ENCODE measurements around the gene FMNL2.

FMNL2 gene

GRCh38 chr2:152449578-152449977 is 114.6 kb downstream of the FMNL2 start:
- no peak for DNase-seq (ENCODE audit: low spot score)

DNA sequence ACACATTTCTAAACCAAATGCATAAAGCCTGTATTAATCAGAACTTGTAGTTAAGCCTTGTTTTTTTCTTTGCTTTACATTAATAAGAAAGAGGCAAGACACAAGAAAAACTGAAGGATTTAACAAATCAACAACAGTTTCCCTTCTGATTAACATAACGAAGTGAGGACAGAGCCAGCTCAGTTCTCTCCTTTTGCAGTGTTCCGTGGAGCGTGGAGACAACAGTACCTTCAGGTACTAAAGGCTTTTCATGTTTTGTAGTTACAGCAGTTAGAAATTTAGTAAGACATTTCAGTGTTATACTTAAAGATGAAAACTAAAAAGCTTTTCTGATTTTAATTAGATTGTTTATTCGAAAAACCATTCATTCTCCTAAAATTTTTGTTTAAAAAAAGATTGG is 115.2 kb downstream of the FMNL2 start:
- no peak for DNase-seq (ENCODE audit: low spot score)

GRCh38 chr2:152452256-152452973 is 117.4 kb downstream of the FMNL2 start:
- DNase-seq (ENCODE audit: low spot score), result no peak

DNA sequence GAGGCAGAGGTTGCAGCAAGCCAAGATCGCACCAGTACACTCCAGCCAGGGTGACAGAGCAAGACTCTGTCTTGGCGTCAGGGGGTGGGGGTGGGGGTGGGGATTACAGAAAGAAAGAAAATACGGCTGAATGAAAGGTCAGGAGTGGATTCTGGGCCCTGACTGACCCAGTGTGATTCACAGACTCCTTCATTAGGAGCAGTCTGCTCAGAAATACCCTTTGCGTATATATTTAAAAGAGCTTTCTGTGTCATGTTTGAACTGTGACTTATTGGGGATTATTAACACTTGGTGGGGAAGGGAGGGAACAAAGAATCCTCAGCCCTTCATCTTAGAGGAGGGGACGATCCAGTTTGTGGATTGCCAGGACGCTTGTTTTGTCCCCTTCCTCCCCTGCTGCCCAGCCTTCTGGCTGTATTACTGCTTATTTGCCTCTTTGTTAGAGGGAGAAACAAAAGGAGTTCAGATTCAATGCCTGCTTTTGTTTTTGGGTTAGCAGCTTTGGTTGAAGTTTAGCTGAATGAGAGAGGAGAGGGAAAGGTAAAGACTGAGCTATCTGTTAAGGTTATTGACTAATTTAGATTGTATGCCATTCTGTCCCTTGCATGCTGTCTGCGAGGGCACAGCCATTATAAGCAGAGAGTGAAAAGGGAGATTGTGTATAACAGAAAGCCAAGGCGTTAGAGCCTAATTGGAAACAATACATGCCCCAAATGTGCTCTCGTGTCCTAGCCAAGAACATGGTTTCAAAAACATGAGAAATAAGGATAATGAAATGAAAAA is 118.3 kb downstream of the FMNL2 start:
- no peak for DNase-seq (ENCODE audit: low spot score)

DNA sequence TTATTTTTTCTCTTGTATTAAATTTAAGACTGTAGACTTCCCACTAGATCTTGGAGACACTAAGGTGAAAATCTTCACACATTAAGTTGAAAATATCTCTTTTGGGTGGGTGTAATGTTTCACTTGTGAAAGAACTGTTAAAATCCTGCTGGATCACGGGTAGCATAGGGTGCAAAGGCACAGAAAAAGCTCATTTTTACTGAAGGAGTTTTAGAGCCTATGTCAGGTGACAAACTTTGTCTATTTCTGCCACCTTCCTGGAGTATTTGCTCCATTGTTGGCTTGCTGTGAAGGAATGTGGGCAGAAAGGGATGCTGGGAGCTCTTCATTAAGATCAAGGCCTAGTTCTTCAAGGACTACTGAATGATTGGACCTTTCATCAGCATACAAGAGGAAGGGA is 119.4 kb downstream of the FMNL2 start:
- DNase-seq (ENCODE audit: low spot score), result no peak

- DNase-seq (ENCODE audit: low spot score), result no peak
These were observed 120.0 kb downstream of the FMNL2 start for GRCh38 chr2:152454960-152455359.

GRCh38 chr2:152455738-152456137 is 120.8 kb downstream of the FMNL2 start:
- DNase-seq (ENCODE audit: low spot score), result no peak

GRCh38 chr2:152456262-152456661 is 121.3 kb downstream of the FMNL2 start:
- no peak for DNase-seq (ENCODE audit: low spot score)

DNA sequence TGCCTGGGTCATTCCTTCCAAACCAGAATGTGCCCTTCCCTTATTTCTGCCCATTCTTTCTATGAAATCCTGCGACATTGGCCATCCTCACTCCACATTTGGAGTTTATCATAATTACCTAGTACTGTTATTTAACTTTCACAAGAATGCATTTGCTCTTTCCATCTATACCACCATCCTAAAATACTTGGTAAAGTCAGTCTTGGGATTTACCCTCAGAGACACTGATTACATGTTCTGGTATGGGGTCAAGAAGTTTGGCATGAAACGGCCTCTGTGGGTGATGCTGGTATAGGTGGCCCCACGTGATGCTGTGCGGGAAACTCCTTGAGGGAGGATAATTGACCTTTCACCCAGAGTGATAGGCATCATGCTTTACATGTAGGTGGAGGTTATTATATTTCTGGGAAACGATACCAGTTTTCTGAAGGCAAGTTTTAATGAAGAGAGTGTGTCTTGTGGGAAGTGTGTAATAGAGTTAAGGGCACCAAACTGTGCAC is 123.5 kb downstream of the FMNL2 start:
- no peak for DNase-seq (ENCODE audit: low spot score)

GRCh38 chr2:152459091-152459490 is 124.1 kb downstream of the FMNL2 start:
- no peak for DNase-seq (ENCODE audit: low spot score)

- no peak for DNase-seq (ENCODE audit: low spot score)
These were observed 125.6 kb downstream of the FMNL2 start for GRCh38 chr2:152460567-152460966.

DNA sequence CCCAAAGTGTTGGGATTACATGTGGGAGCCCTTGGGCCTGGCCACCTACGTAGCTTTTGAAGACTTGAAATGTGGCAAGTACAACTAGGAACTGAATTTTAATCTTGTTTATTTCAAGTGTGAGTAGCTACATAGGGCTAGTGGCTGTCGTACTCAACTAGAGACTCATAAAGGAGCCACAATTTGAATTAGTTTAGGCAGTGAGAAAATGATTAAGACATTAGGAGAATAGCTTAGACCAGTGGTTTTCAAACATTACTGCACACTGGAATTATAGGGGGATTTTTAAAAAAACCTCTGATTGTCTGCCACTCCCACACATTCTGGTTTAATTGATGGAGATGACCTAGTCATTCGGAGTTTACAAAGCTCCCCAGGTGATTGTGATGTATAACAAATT is 127.1 kb downstream of the FMNL2 start:
- DNase-seq (ENCODE audit: low spot score), result no peak

DNA sequence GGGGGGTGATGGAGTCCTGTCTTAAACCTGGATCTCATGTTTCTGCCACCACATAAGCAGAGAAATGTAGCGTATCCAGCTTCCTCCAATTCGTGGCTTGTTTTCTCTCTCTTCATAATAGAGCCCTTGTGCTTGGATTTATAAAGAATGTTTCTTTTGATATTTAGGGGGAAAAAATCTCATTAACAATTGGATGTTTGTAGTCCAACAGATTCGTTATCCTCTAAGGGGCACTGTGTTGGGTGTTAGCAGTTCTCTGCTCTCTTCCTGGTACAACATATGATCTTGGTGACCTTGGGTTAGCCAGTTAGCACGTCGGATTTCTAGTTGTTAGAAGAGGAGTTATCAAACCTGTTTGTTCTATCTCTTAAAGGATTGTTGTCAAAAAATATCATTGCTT is 127.8 kb downstream of the FMNL2 start:
- no peak for DNase-seq (ENCODE audit: low spot score)

- no peak for DNase-seq (ENCODE audit: low spot score)
These were observed 130.0 kb downstream of the FMNL2 start for GRCh38 chr2:152464851-152465470.

- no peak for DNase-seq (ENCODE audit: low spot score)
These were observed 130.6 kb downstream of the FMNL2 start for GRCh38 chr2:152465541-152465940.

- DNase-seq (ENCODE audit: low spot score), result no peak
These were observed 131.1 kb downstream of the FMNL2 start for GRCh38 chr2:152466041-152466440.

GRCh38 chr2:152466980-152467676 is 132.2 kb downstream of the FMNL2 start:
- no peak for DNase-seq (ENCODE audit: low spot score)

DNA sequence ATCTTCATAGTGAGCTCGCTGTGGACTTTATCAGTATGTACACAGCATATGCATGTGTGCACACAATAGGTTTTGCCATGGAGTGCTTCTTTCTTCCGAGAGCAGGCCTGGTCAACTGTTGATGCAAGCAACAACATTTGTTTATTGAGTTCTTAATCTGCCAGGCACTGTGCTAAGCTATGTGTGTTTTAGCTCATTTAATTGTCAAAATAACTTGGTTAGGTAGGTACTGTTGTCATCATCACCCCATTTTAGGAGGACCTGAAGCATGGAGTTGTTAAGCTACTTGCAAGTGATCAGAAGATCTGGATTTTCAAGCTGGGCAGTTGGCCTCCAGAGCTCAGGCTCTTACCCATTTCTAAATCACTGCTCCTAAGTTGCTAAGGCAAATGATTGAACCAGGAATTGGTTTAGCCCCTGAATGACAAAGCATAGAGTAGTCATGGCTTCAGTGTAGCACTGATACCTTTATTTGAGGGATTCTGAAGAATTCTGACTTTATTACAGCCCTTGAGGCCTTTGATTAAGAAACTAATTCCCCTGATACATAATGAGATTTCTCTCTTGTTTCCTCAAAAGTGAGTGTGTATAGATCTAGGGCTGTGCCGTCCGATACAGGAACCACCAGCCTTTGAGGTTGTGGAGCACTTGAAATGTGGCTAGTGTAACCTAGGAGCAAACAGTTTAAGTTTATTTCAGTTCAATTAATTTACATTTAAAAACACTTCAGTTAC is 132.9 kb downstream of the FMNL2 start:
- no peak for DNase-seq (ENCODE audit: low spot score)

DNA sequence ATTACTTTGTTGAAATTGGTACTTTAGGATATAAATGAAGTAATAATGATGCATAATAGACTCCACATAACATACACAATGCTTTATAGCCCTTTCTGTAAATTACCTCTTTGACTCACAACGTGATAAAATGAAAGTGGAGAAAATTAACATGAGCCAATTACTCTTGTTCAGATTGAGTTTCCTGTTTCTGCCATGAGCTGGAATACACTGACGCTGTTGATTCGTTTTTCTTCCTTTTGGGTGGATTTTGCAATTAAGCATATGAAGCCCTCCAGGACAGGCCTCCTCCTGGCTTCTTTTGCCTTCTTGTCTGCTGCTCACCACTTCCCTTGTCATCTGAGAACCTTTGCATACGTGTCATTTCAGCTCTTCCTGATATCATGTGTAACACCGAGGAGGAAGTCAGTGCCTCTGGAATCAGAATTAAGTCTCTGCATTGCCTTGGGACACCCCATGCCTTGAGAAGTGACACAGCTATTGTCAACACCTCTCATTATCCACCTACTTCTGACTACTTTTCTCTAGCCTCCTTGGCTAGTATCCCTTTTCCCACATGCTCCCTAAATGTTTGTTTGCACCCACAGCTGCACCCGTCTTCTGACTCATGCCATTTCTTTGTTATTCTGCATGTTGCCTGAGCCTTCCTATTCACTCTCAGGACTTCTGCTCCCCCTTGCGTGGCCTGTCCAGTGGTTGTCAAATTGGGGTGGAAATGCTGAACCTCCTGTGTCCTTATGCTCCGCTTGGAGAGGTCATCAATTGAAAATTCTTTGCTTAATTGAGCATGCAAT is 134.1 kb downstream of the FMNL2 start:
- no peak for DNase-seq (ENCODE audit: low spot score)

Measured in CD4-positive, alpha-beta T cell treated with Interleukin-6 at 100 ng/mL for 8 hours (primary cell).